Activated CD4-positive, alpha-beta T cell treated with anti-CD3 and anti-CD28 coated beads for 48 hours (primary cell): ENCODE results near the gene GTF3C4.
"Not testable (repeated sequence)": the region's sequence is repeated elsewhere in the genome, so short reads cannot be mapped to it uniquely, and the experiment has no call there.

Source experiments
- DNase-seq: peaks from one replicate; pipeline ENCODE4 v3.0.0-alpha.2; 2020

The GTF3C4 gene

DNA sequence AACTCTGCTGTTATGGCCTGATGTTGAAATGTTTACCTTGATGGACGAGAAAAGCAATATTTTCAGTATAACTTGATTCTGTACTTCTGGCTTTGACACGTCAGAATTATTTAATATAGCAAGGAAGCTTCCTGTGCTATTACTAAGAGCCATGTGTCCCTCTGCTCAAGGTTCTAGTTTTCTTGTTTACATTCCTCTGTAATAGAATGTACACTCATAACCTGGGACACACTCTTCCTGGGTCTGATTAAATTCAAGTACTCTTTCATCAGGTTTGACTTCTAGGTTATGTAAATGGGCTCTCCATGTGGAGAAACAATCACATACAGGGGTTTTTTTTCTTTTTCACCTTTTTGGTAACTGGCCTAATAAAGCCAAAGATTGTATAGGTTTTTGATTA is 33.1 kb downstream of the GTF3C4 start:
- DNase-seq = no peak

DNA sequence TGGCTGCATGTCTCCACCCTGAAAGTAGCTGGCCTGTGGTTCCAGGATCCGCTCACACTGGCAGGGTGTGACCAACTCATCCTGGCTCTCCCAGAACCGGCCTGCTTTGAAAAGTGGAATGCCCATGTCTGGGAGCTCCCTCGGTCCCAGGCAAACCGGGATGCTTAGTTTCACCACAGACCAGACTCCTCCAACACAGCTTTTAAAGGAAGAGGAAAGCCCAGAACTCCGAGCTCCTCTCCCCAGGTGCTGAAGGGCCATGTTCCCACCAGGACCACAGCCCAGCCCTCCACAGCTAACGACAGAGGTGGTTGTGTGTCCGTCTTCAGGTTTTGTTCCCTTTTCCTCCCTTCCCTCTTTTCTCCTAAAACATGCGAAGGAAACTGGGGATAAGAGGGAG is 38.0 kb downstream of the GTF3C4 start:
- no peak for DNase-seq

DNA sequence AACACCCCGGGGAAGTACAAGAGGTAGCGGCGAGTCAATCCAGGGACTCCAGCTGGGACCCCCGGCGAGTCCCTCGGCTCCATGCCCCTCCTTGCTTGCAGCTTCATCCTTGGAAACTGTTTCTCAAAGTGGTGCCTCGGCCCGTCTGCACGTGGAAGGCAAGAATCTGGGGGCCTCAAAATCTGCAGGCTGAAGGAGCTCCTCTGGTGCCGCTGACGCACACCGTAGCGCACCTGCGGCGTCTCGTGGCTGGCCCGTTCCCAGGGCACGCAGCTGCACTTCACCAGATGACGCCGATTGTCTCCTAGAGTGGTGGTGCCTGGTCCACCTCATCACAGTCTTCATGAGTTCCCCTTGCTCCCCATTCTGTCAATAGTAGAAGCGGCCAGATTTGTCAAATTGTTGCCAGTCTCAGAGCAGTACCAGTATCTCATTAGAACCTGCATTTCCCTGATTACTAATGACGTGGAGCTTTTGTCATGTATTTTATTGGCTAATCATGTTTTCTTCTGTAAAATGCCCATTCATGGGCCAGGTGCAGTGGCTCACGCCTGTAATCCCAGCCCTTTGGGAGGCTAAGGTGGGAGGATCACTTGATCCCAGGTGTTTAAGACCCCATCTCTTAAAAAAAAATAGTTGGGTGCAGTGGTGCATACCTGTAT is 38.6 kb downstream of the GTF3C4 start:
- DNase-seq = no peak

DNA sequence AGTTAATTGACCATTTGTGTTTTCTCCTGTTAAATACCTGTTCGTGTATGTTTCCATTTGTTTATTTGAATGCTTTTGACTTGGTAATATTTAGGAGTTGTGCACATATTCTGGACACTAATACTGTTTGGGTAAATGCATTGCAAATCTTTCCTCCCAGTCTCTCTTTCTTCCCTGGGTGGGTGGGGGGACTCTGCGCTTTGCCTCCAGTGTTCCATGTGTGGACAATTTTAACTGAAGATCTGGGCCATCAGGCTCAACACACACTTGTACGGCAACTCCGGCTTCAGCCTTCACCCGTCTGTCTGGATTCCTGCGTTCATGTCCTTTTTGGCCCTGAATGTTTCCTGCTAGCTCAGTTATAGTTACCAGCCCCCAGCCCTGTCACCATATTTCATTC is 40.1 kb downstream of the GTF3C4 start:
- no peak for DNase-seq

DNA sequence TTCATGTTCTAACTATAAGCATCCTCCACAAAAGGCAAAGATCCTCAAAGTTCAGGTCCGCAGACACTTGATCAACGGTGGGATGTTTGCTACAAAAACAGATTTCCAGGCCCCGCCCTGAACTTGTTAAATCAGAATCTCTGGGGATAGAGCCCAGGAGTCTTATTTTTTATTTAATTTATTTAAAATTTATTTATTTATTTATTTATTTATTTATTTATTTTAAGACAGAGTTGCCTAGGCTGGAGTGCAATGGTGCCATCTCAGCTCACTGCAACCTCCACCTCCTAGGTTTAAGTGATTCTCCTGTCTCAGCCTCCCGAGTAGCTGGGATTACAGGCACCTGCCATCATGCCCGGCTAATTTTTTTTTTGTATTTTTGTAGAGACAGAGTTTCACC is 40.9 kb downstream of the GTF3C4 start:
- not testable (repeated sequence) for DNase-seq

DNA sequence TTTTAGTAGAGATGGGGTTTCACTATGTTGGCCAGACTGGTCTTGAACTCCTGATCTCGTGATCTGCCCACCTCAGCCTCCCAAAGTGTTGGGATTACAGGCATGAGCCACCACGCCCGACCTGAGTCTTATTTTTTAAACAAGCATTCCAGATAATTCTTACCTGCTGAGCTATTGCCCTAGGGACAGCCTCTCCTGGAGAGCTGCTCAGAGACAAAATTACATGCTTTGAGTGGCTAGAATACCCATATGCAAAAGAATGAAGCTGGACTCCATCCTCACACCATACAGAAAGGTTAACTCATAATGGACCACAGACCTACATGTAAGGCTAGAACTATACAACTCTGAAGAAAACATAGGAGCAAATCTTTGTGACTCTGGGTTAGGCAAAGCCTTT is 41.6 kb downstream of the GTF3C4 start:
- DNase-seq = no peak

DNA sequence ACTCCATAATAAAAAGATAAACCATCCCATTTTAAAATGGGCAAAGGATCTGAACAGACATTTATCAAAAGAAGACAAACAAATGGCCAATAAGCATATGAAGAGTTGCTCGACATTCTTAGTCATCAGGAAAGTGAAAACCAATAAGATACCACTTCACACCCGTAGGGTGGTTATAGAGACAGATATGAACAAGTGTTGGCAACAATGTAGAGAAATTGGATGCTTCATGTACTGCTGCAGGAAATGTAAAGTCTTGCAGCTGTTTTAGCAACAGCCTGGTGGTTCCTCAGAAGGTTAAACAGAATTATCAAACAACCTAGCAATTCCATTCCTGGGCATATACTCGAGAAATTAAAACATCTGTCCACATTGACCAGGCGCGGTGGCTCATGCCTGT is 42.5 kb downstream of the GTF3C4 start:
- DNase-seq = no peak

DNA sequence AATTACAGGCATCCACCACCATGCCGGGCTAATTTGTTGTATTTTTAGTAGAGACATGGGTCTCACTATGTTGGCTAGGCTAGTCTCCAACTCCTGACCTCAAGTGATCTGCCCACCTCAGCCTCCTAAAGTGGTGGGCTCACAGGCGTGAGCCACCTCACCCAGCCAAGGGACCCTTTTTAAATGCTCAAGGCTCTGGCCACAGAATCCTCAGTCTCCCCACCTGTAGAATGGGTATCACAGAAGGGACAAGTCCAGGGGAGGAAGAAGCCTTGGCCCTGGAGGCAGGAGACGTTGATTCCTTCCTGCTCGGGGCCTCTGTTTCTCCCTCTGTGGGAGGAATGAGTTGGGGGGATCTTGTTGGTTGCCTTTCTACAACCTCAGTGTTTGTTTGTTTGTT is 45.7 kb downstream of the GTF3C4 start:
- DNase-seq = no peak

DNA sequence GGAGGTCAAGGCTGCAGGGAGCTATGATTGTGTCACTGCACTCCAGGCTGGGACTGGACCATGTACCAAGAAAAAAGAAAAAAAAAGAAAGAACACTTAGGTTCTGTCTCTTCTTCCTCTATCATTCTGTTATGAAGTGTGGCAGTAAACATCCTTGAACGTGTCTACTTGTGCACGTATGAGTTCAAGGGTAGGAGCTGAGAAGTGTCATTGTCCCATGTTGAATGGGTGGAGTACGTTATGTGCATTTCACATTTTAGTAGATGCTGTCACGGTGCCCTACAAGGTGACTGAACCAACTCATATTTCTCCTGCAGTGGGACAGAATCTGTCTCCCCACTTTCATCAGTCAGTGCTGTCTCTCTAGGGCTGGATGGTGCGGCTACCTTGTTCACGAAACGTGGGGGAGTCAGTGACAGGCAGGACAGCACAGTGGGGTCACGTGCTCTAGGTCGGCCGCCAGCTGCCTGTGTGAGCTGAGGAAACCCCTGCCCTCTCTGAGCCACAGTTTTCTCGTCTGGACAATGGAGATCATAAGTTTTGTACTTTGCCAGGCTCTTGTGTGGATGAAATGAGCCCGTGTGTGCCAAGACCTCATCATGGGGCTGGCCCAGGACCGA is 47.2 kb downstream of the GTF3C4 start:
- DNase-seq = no peak

DNA sequence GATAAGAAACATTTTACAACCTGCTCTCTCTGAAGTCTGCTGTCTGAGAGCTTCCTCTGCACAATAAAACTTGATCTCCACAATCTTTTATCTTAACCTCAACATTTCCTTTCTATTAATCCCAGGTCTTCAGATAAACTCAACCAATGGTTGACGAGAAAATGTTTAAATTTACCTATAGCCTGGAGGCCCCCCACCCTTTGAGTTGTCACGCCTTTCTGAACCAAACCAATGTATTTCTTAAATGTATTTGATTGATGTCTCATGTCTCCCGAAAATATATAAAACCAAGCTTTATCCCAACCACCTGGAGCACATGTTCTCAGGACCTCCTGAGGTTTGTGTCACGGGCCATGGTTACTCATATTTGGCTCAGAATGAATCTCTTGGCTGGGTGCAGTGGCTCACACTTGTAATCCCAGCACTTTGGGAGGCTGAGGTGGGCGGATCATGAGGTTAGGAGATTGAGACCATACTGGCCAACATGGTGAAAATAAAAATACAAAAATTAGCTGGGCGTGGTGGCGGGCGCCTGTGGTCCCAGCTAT is 48.2 kb downstream of the GTF3C4 start:
- DNase-seq = peak; percentile 11

DNA sequence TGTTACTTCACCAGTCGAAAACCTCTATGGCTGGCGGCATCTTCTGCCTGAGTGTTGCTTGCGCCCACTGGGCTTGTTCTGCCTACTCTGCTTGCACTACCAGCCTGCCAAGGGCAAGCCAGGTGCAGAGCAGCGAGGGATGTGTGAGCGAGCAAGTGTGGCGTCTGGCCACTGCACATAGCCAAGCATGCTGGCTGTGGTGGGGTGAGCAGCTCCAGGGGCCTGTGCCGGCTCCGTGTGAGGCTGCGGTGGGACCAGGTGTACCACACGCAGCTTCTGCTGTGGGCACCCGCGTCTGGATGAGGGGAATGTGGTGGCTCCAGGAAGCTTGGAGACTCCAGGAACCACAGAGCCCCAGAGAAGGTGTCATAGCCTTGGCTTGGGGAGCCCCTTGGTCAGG is 51.4 kb downstream of the GTF3C4 start:
- DNase-seq = no peak

DNA sequence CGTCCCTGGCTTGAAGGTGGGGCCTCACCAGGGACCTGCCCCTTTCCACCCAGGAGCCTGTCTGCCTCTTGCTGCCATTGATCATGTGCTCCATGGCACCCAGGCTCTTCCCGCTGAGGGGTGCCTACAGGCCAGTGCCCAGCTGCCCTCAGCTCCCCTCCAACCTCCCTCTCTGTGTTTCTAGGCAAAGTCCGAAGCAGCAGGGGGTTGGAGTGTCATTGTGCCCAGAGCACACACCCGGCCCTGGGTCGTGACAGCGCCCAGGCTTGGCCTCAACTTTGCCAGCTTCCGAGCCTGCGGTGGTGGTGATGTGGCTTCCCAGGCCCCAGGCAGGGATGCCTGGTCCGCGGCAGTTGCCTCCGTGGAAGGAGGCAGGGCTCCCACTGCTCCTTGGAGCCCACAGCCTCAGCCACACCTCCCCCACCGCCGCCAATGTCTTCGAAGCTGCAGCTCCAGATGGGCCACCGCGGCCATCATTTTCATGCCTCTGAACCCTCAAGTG is 52.4 kb downstream of the GTF3C4 start:
- DNase-seq = no peak

DNA sequence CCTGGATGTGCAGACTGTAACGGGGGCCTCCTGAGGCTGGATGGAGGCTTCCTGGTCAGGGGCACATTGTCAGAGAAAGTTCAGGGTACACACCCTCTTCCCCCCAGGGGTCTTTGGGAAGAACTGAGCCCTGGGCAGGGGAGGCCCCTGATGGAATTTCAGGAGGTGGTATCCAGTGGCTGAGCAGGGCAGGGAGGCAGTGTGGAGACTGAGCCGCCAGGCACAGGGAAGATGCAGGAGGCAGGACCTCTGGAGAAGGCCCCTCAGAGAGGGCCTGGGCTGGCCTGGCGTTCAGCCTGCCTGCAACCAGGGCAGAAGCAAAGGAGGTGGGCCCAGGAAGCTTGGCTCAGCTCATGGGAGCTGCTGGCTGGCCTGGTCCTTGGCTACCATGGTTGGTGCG is 53.5 kb downstream of the GTF3C4 start:
- no peak for DNase-seq

DNA sequence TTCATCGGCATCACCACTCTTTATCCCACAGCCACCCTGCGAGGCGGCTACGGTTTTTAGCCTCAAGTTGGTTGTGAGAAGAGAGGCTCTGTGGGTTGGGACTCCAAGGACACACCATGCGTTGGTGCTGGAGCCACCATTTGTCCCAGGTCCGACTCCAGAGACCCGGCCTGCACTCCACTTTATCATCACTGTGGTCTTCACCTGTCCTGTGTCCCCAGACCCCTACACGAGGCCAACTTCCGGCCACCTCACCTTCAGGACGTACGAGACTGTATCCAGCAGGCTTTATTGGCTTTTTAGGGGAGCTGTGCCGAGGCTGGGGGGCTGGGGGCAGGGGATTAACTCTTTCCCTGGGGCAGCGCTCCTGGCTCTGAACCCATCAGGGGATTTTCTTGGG is 55.0 kb downstream of the GTF3C4 start:
- DNase-seq = no peak

DNA sequence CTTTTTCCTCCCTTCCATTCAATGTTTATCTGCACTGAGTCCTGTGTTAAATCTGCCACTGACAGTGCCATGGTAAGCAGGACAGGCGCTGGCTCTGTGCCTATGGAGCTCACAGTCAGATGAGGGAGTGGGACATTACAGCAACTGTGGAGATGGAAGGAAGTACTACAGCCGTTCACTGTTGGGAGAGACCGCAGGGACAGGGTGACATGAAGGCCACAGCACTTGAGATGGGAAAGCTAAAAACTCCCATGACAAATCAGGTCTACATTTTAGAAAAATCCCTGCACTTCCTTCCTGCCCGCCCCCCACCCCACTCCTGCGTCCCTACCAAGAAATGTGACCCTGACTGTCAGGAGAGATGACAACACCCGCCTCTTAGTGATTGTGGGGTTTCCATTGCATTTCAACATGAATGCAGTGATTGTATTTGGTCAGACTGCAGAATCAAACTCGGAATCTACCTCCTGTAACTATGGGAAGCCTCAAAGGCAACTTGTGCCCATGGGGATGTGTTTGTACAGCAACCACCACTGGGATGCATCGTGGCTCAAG is 56.4 kb downstream of the GTF3C4 start:
- DNase-seq = no peak

DNA sequence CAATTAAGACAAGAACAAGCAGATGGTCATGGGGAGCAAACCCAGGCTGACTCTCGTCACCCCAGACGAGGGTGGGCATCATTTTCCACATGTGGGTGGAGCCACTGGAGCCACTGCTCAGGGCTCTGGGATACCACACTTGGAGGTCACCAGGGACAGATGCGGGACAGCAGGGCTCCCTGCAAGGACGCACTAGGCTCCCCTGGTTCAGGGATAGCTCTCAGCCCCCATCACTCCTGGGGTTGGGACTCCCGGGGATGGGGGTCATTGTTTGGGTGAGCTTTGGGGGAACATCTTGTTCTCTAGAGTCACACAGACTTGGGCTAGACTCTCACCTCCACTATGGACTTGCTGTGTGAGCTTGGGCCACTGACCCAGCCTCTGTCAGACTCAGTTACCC is 57.8 kb downstream of the GTF3C4 start:
- no peak for DNase-seq

DNA sequence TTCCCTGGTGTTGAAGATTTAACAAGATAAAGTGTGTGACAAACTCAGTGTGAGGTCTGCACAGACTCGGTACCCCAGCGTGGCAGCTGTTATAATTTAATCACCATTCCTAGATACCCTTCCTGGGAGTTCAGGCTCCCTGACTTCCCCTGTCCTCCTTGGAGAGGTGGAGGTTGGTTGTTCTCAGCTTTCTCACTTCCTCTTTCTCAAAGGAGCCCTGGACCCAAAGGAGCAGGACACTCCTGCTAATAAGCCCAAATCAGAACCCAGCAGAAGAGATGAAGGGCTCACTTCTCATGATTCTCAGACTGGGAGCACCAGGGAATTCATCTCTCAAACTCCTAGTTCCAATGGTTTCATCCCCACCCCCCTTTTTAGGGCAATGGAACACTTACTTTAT is 58.2 kb downstream of the GTF3C4 start:
- no peak for DNase-seq

DNA sequence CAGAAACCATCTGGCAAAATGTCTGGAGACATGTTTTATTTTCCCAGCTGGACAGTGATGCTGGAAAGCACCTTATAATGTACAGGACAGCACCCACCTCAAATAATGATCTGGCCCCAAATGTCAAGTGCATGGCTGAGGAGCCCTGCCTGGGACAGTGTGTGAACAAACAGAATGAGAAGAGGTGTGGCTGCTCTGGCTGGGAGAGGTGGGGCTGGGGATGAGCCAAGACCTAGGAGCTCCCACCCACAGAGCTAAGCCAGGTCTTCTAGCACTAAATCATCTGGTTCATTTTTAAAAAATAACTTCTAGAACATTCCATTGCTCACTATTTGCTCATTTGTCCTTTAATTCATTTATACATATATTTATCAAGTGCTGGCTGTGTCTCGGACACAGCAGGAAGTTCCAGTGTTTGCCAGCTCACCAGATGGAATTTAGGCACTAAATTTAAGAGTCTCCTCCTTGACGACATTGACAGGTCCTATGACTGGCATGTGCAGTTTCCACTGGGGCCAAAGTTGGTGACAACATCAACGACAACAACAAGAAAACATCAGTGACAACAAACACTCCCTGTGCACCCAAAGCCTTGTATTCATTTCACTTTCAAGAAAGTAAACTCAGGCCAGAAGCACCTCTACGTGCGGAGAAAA is 59.1 kb downstream of the GTF3C4 start:
- DNase-seq = no peak

DNA sequence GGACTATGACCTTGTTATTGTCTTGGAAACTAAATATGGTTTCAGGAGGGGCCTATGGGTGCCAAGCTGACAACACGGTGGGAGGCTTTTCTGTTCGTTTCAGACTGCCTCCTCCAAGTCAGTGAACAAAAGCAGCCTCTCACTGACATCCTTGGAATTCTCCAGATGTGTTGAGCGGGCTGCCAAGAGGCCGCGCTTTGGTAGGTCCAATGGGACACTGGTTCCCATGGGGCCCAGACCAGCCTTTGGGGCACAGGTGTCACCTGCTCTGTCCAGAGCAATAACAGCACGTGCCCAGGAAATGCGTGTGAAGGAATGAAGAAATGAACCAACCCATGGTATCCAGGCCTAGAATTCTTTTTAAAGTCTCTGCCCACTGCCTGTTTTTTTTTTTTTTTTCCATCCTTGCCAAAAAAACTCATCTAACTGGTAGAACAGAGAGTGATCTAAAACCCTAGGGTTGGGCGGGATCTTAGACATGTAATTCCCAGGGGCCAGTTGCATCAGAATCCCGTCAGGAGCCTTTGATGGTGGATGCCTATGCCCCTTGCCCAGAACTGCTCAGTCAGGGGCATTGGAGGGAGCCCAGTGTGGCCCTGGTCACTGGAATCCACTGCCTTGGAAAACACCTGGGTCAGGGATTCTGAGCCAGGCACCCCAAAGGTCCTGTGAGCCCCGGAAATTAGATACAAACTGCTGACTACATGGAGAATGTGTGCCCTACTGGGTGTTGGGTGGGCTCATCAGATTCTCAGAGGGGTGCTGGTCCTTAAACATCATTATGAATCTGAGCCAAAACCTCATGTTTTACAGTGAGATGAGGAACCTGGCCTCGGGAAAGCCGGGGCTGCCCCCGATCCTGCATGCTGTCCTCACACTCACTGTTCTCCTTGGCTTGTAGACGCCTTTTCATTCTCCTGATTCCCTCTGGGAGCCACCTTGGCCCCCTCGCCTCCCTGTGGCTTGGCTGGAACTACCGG is 60.1 kb downstream of the GTF3C4 start:
- no peak for DNase-seq

DNA sequence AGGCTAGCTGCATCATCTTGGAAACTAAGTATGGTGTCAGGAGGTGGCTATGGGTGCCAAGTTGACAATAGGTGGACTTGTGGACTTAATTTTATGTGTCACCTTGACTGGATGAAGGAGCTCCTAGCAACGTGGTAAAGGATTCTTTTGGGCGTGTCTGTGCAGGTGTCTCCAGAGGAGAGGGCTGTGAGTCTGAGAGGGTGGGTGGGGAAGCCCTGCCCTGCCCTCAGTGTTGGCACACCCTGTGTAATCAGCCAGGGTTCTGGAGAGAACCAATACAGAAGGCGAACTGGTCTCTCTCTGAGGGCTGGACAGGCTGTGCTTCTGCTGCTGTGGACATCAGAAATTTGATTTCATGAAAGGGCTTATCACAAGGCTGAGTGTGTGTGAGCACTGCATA is 61.0 kb downstream of the GTF3C4 start:
- no peak for DNase-seq

DNA sequence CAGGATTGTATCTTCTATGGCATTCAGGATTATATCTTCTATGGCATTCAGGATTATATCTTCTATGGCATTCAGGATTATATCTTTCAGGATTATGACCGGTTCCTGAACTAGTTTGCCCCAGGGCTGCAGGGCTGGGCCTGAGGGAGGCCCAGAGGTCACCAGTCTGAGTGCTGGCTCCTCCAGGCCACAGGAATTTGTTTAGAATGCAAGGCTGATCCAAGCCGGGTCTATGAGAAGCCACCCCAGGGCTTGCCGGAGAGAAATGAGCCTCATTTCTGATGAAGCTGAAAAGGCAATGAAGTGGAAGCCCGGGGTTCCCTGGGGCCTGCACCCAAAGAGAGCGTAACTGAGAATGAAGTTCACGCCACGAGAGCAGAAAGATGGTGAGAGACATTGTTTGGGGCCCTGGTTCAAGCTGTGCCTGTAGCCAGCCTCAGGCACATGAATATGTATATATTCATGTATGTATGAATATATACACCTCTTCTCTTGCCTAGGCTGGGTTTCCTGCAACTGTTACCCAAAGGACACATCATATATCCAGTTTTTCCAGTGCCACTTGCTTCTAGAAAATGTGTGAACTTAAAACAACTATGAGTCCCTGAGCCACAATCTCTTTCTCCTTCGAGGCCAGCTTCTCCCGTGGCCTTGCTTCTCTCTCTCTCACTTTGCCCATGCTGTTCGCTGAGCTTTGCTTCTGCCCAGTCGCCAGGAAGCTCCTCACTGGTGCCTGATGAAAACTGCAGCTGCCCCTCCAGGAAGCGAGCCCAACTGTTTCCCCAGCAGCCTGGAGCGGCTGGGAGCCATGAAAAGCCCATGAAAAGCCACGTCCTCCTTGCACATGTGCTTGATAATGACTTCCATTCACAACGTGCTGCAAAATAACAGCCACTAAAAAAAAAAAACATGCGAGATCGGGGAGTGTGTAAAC is 62.3 kb downstream of the GTF3C4 start:
- DNase-seq = no peak
